Karpas-422 (cell line): ENCODE data around the gene USP48. TPM values are rescaled to one million over a fixed set of nuclear protein-coding genes. Genes with fewer than 3 reads are reported as not detected.

ENCODE experiments used
- DNase-seq: peaks from one replicate; pipeline ENCODE4 v3.0.0-alpha.2; 2015
- H2AFZ ChIP-seq: fragments of 200-600 bp; sonication (generic); 2 replicates; pipeline ENCODE4 v1.6.1; 2014; ENCODE audit warnings: antibody characterized with exemption, low read length, mixed read lengths
- H3K27ac ChIP-seq: fragments of 200-600 bp; sonication (generic); 2 replicates; pipeline ENCODE4 v1.5.1; 2014; ENCODE audit warnings: mild to moderate bottlenecking, low read length, moderate library complexity
- H3K27me3 ChIP-seq: fragments of 200-600 bp; sonication (generic); 2 replicates; pipeline ENCODE4 v1.6.1; 2014; ENCODE audit warnings: low read length, mixed read lengths
- H3K36me3 ChIP-seq: fragments of 200-600 bp; sonication (generic); 2 replicates; pipeline ENCODE4 v1.6.1; 2014; ENCODE audit warnings: low read length, mixed read lengths; ENCODE audit not compliant: insufficient read depth
- H3K4me1 ChIP-seq: fragments of 200-600 bp; sonication (generic); 2 replicates; pipeline ENCODE4 v1.6.1; 2014; ENCODE audit warnings: mild to moderate bottlenecking, low read length, mixed read lengths
- H3K4me2 ChIP-seq: fragments of 200-600 bp; sonication (generic); 2 replicates; pipeline ENCODE4 v1.6.1; 2014; ENCODE audit warnings: low read length, low read depth, mild to moderate bottlenecking; ENCODE audit not compliant: poor library complexity, severe bottlenecking
- H3K4me3 ChIP-seq: fragments of 200-600 bp; sonication (generic); 2 replicates; pipeline ENCODE4 v1.5.1; 2014; ENCODE audit warnings: mild to moderate bottlenecking, antibody characterized with exemption, low read length, mixed read lengths
- H3K79me2 ChIP-seq: fragments of 200-600 bp; sonication (generic); 2 replicates; pipeline ENCODE4 v1.6.1; 2014; ENCODE audit warnings: mild to moderate bottlenecking, low read length, mixed read lengths
- H3K9ac ChIP-seq: fragments of 200-600 bp; sonication (generic); 2 replicates; pipeline ENCODE4 v1.6.0; 2014; ENCODE audit warnings: low read length
- H3K9me2 ChIP-seq: fragments of 200-600 bp; sonication (generic), shearing (Covaris generic); replicated peaks from 2 replicates; pipeline ENCODE4 v1.6.0; 2014; ENCODE audit warnings: mild to moderate bottlenecking, low read length, moderate library complexity; ENCODE audit not compliant: insufficient read depth
- H3K9me3 ChIP-seq: fragments of 300-700, 200-600 bp; sonication (generic); 2 replicates; pipeline ENCODE4 v1.6.1; 2014; ENCODE audit warnings: low read length, mixed read lengths
- H4K20me1 ChIP-seq: fragments of 200-600 bp; sonication (generic); 2 replicates; pipeline ENCODE4 v1.6.1; 2014; ENCODE audit warnings: mild to moderate bottlenecking, antibody characterized with exemption, low read length, low read depth; ENCODE audit not compliant: insufficient read depth
- total RNA-seq: library from RNA; depleted of rRNA; stranded (reverse); fragments of >200 nt; shearing (Covaris generic); gene quantifications from 2 replicates; pipeline ENCODE4 v1.2.3, GENCODE V29; 2014; ENCODE audit warnings: low replicate concordance

The USP48 gene
- total RNA-seq, 1 experiment from 2014 or later, result 35.1 TPM

- Histone ChIP-seq H3K4me2 (no peak overlapping the region), H3K27me3 (no peaks in the 10 kb centered on the region), H3K36me3 (peaks cover 15% of the 10 kb centered on the region), H3K9me2 (no peaks in the 10 kb centered on the region), H3K4me3 (no peak overlapping the region), H3K79me2 (peaks cover 21% of the 10 kb centered on the region), H3K27ac (no peak overlapping the region), H2AFZ (no peak overlapping the region), H4K20me1 (no peaks in the 10 kb centered on the region), H3K4me1 (no peaks in the 10 kb centered on the region), H3K9ac (no peak overlapping the region), H3K9me3 (no peaks in the 10 kb centered on the region)
- no peak for DNase-seq
Measured at GRCh38 chr1:21741206-21741605, 41.7 kb downstream of the USP48 start.

DNA sequence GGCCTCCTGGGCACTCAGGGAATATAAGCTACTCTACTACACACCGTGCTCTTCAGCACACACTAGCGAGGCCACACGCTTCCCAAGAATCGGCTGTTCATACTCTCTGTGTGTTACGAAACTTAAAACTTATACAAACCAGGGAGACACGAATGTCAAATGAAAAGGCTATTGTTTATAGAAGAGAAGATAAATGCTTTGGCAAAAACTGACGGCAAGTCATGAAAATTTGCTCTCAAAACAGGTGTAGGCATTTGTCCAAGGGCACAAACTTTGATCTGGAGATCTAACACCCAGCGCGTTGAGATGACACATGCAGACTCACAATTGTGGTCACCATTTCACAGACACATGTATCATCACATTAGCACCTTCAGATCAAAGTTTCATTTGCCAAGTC, 46.1 kb downstream of the USP48 start:
- H3K9ac ChIP-seq, result no peak overlapping the region
- peaks cover 13% of the 10 kb centered on the region for H3K36me3 ChIP-seq
- H2AFZ ChIP-seq, result no peak overlapping the region
- H4K20me1 ChIP-seq, result no peaks in the 10 kb centered on the region
- no peaks in the 10 kb centered on the region for H3K27me3 ChIP-seq
- DNase-seq, result no peak
- H3K4me3 ChIP-seq, result no peak overlapping the region
- no peaks in the 10 kb centered on the region for H3K4me1 ChIP-seq
- H3K27ac ChIP-seq, result no peak overlapping the region
- no peaks in the 10 kb centered on the region for H3K9me2 ChIP-seq
- no peak overlapping the region for H3K4me2 ChIP-seq
- no peaks in the 10 kb centered on the region for H3K9me3 ChIP-seq
- H3K79me2 ChIP-seq, result peaks cover 9% of the 10 kb centered on the region

DNA sequence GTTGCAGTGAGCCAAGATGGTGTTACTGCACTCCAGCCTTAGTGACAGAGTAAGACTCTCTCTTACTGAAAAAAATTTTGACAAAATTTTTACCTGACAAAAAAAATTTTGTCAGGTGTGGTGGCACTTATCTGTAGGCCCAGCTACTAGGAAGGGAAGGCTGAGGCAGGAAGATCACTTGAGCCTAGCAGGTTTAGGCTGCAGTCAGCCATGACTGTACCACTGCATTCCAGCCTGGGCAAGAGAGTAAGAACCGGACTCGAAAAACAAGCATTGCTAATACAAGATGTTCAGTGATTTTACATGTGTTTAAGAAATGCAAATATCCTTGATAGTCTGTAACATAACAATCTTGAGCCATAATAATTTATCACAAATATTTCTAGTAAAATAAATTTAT, 46.9 kb downstream of the USP48 start:
- Histone ChIP-seq H3K9ac (no peak overlapping the region), H3K4me3 (no peak overlapping the region), H3K36me3 (peaks cover 13% of the 10 kb centered on the region)

GRCh38 chr1:21734526-21734925, 48.4 kb downstream of the USP48 start:
- H3K4me2 ChIP-seq, result no peak overlapping the region
- H3K27me3 ChIP-seq, result no peaks in the 10 kb centered on the region
- H3K27ac ChIP-seq, result no peak overlapping the region
- H3K4me1 ChIP-seq, result no peaks in the 10 kb centered on the region
- H3K79me2 ChIP-seq, result peaks cover 4% of the 10 kb centered on the region; the same call in 1 of the 2 replicates
- H3K36me3 ChIP-seq, result peaks cover 13% of the 10 kb centered on the region
- DNase-seq, result no peak
- no peak overlapping the region for H2AFZ ChIP-seq
- no peak overlapping the region for H3K4me3 ChIP-seq
- no peak overlapping the region for H3K9ac ChIP-seq
- no peaks in the 10 kb centered on the region for H3K9me2 ChIP-seq
- no peaks in the 10 kb centered on the region for H3K9me3 ChIP-seq
- no peaks in the 10 kb centered on the region for H4K20me1 ChIP-seq

More for the DNA sequence above, 46.9 kb downstream of the USP48 start:
- Histone ChIP-seq H3K4me1 (no peaks in the 10 kb centered on the region), H3K9me3 (no peaks in the 10 kb centered on the region), H2AFZ (no peak overlapping the region), H3K79me2 (peaks cover 9% of the 10 kb centered on the region), H3K9me2 (no peaks in the 10 kb centered on the region), H3K4me2 (no peak overlapping the region), H3K27ac (no peak overlapping the region), H3K27me3 (no peaks in the 10 kb centered on the region), H4K20me1 (no peaks in the 10 kb centered on the region)
- no peak for DNase-seq

- Histone ChIP-seq H3K36me3 (peaks cover 19% of the 10 kb centered on the region), H3K9me2 (no peaks in the 10 kb centered on the region), H3K27ac (no peak overlapping the region), H3K4me1 (no peaks in the 10 kb centered on the region), H3K27me3 (no peaks in the 10 kb centered on the region), H3K4me2 (no peak overlapping the region), H3K9me3 (no peaks in the 10 kb centered on the region), H4K20me1 (no peaks in the 10 kb centered on the region), H2AFZ (no peak overlapping the region), H3K4me3 (no peak overlapping the region), H3K9ac (no peak overlapping the region), H3K79me2 (peaks cover 3% of the 10 kb centered on the region; the same call in 1 of the 2 replicates)
- no peak for DNase-seq
Measured at GRCh38 chr1:21732664-21733063, 50.3 kb downstream of the USP48 start.

GRCh38 chr1:21725748-21726392, 57.1 kb downstream of the USP48 start:
- H3K9me2 ChIP-seq, result no peaks in the 10 kb centered on the region
- no peak overlapping the region for H2AFZ ChIP-seq
- no peaks in the 10 kb centered on the region for H3K27me3 ChIP-seq
- H3K36me3 ChIP-seq, result peaks cover 29% of the 10 kb centered on the region; the same call in 1 of the 2 replicates
- DNase-seq, result no peak
- no peaks in the 10 kb centered on the region for H3K4me1 ChIP-seq
- H4K20me1 ChIP-seq, result no peaks in the 10 kb centered on the region
- H3K79me2 ChIP-seq, result peaks cover 20% of the 10 kb centered on the region
- H3K9ac ChIP-seq, result no peak overlapping the region
- H3K4me3 ChIP-seq, result no peak overlapping the region
- no peaks in the 10 kb centered on the region for H3K9me3 ChIP-seq
- H3K27ac ChIP-seq, result no peak overlapping the region
- H3K4me2 ChIP-seq, result no peak overlapping the region

GRCh38 chr1:21724570-21724969, 58.4 kb downstream of the USP48 start:
- Histone ChIP-seq H3K9ac (no peak overlapping the region), H3K4me1 (no peaks in the 10 kb centered on the region), H3K36me3 (peaks cover 36% of the 10 kb centered on the region; the same call in 1 of the 2 replicates), H3K4me2 (no peak overlapping the region), H3K4me3 (no peak overlapping the region), H2AFZ (no peak overlapping the region), H3K9me3 (no peaks in the 10 kb centered on the region), H3K79me2 (peaks cover 20% of the 10 kb centered on the region), H3K27me3 (no peaks in the 10 kb centered on the region), H3K27ac (no peak overlapping the region), H3K9me2 (no peaks in the 10 kb centered on the region), H4K20me1 (no peaks in the 10 kb centered on the region)
- no peak for DNase-seq

DNA sequence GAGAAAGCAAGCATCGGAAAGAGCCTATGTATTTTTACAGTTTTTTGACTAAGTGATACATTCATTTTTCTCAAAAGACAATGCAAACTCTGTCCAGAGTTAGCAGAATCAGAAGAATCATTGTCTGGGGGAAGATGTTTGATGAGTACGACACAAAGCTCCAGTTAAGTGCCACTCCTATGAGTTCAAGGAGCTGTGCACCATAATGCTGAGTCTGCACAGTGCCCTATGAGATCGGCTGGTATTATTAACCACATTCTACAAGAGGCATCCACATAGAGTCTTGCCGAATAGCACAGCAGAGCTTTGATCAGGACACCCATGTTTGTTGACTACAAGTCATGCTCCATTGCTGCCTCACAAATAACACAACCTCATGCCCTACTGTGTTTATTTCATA, 58.9 kb downstream of the USP48 start:
- Histone ChIP-seq H3K36me3 (peaks cover 36% of the 10 kb centered on the region; the same call in 1 of the 2 replicates), H3K9me2 (no peaks in the 10 kb centered on the region), H3K79me2 (peaks cover 20% of the 10 kb centered on the region)

More for the DNA sequence above, 58.9 kb downstream of the USP48 start:
- Histone ChIP-seq H3K9me3 (no peaks in the 10 kb centered on the region), H3K4me1 (no peaks in the 10 kb centered on the region), H3K4me2 (no peak overlapping the region), H4K20me1 (no peaks in the 10 kb centered on the region), H3K4me3 (no peak overlapping the region), H3K27ac (no peak overlapping the region), H2AFZ (no peak overlapping the region), H3K9ac (no peak overlapping the region), H3K27me3 (no peaks in the 10 kb centered on the region)
- no peak for DNase-seq
